Progenitor cell of endocrine pancreas (in vitro differentiated cells): Measurements from ENCODE around the gene CLEC2L. TPM values are rescaled to one million over a fixed set of nuclear protein-coding genes. Genes with fewer than 3 reads are reported as not detected.

Source experiments
- DNase-seq: peaks from one replicate; pipeline ENCODE4 v3.0.0; 2021; ENCODE audit warnings: low spot score; ENCODE audit not compliant: unreplicated experiment
- H3K27ac Mint-ChIP-seq: 2 replicates; pipeline ENCODE4 v1.8.0; 2021; ENCODE audit warnings: mild to moderate bottlenecking, moderate library complexity, mixed read lengths
- H3K27me3 Mint-ChIP-seq: 2 replicates; pipeline ENCODE4 v1.8.0; 2021; ENCODE audit warnings: mixed read lengths
- H3K36me3 Mint-ChIP-seq: 2 replicates; pipeline ENCODE4 v1.8.0; 2022; ENCODE audit warnings: mixed read lengths; ENCODE audit not compliant: insufficient read depth
- H3K4me1 Mint-ChIP-seq: 2 replicates; pipeline ENCODE4 v1.8.0; 2021; ENCODE audit warnings: low read depth, mixed read lengths
- H3K4me3 Mint-ChIP-seq: 2 replicates; pipeline ENCODE4 v1.8.0; 2021; ENCODE audit warnings: low read depth, mild to moderate bottlenecking, moderate library complexity, mixed read lengths
- H3K9me3 Mint-ChIP-seq: 2 replicates; pipeline ENCODE4 v1.8.0; 2021; ENCODE audit warnings: low read depth, mixed read lengths
- total RNA-seq: library from RNA; stranded (reverse); gene quantifications from 2 replicates; pipeline ENCODE4 v1.2.1, GENCODE V29; 2021
- TF ChIP-seq, protein P1 (sequence below): fragments of 200-600 bp; sonication (generic); IDR thresholded peaks from one replicate; pipeline ENCODE4 v1.5.0; 2021; ENCODE audit warnings: antibody characterized with exemption, mild to moderate bottlenecking; ENCODE audit not compliant: unreplicated experiment

The CLEC2L gene
- total RNA-seq, 1 donor from 2014 or later: not detected

DNA sequence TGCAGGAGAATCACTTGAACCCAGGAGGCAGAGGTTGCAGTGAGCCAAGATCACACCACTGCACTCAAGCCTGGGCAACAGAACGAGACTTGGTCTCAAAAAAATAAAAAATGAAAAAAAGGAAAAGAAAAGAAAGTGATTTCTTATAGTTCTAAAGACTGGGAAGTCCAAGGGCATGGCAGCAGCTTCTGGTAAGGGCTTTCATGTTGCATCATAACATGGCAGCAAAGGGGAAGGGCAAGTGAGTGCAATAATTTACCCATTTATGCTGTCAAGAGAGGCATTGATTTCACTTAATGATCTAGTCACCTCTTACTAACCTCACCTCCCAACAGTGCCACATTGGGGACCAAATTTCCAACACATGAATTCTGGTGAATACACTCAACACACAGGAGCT lies 31.2 kb upstream of the CLEC2L start:
- no peaks in the 10 kb centered on the region for H3K9me3 Mint-ChIP-seq
- no peak overlapping the region for H3K4me3 Mint-ChIP-seq
- no peak overlapping the region for H3K27ac Mint-ChIP-seq

GRCh38 chr7:139494835-139495579 lies 28.5 kb upstream of the CLEC2L start:
- Mint-ChIP-seq H3K36me3 (no peaks in the 10 kb centered on the region), H3K4me1 (peaks cover 3% of the 10 kb centered on the region), H3K27ac (no peak overlapping the region), H3K4me3 (no peak overlapping the region), H3K27me3 (peaks cover 43% of the 10 kb centered on the region), H3K9me3 (no peaks in the 10 kb centered on the region)
- TF ChIP-seq, protein P1, sequence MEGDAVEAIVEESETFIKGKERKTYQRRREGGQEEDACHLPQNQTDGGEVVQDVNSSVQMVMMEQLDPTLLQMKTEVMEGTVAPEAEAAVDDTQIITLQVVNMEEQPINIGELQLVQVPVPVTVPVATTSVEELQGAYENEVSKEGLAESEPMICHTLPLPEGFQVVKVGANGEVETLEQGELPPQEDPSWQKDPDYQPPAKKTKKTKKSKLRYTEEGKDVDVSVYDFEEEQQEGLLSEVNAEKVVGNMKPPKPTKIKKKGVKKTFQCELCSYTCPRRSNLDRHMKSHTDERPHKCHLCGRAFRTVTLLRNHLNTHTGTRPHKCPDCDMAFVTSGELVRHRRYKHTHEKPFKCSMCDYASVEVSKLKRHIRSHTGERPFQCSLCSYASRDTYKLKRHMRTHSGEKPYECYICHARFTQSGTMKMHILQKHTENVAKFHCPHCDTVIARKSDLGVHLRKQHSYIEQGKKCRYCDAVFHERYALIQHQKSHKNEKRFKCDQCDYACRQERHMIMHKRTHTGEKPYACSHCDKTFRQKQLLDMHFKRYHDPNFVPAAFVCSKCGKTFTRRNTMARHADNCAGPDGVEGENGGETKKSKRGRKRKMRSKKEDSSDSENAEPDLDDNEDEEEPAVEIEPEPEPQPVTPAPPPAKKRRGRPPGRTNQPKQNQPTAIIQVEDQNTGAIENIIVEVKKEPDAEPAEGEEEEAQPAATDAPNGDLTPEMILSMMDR: no peak
- no peak for DNase-seq

More for the DNA sequence above, 31.2 kb upstream of the CLEC2L start:
- H3K36me3 Mint-ChIP-seq: no peaks in the 10 kb centered on the region
- TF ChIP-seq, protein P1: no peak
- no peak for DNase-seq
- H3K27me3 Mint-ChIP-seq: peaks cover 41% of the 10 kb centered on the region
- peaks cover 2% of the 10 kb centered on the region for H3K4me1 Mint-ChIP-seq

DNA sequence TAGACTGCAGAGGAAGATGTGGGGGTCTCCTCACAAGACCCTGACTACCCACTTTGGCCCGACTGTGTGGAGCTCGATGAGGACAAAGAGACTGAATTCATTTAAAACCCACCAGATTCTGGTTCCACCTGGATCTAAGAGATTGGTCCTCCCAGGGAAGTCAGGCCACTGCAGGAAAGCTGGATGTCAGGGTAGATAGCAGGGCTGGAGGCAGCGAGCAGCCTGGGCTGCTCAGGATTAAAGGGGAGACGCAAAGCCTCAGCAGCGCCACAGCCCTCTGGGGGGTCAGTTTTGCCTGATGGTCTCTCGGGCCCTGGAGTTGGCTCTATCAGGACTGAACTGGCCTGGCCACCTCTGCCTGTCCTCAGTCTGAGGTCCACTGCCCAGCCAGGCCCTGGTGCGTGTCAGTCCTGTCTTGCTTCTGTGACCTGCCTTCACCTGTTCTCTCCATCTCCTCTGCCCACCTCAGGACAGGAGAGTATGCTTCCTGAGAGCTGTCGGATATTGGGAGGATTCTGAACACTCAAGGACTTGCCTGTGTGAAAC lies 27.8 kb upstream of the CLEC2L start:
- H3K27me3 Mint-ChIP-seq: peaks cover 43% of the 10 kb centered on the region
- peaks cover 3% of the 10 kb centered on the region for H3K4me1 Mint-ChIP-seq
- no peaks in the 10 kb centered on the region for H3K9me3 Mint-ChIP-seq
- no peak overlapping the region for H3K27ac Mint-ChIP-seq
- DNase-seq: no peak
- H3K4me3 Mint-ChIP-seq: no peak overlapping the region
- no peaks in the 10 kb centered on the region for H3K36me3 Mint-ChIP-seq
- TF ChIP-seq, protein P1: no peak

DNA sequence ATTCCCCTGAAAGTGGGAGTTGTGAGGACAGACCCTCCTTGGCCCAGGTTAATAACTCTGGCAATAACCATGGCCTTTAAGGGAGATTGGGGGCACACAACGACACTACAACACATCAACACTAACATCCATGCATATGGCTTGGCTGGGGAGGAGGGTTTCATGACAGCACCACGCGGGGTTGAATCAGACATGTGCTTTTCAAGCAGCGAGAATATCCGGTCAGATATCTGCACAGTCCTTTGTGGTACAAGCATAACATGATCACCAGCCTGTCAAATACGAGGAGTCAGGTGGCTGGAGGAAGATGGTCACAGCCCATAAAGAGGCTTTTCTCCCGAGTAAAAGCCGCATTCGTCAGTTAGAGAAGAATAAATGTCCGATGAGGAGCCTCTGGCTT lies 27.0 kb upstream of the CLEC2L start:
- Mint-ChIP-seq H3K27ac (no peak overlapping the region), H3K4me3 (no peak overlapping the region), H3K9me3 (no peaks in the 10 kb centered on the region), H3K27me3 (peaks cover 43% of the 10 kb centered on the region), H3K4me1 (peaks cover 3% of the 10 kb centered on the region), H3K36me3 (no peaks in the 10 kb centered on the region)
- no peak for DNase-seq
- TF ChIP-seq, protein P1: no peak

DNA sequence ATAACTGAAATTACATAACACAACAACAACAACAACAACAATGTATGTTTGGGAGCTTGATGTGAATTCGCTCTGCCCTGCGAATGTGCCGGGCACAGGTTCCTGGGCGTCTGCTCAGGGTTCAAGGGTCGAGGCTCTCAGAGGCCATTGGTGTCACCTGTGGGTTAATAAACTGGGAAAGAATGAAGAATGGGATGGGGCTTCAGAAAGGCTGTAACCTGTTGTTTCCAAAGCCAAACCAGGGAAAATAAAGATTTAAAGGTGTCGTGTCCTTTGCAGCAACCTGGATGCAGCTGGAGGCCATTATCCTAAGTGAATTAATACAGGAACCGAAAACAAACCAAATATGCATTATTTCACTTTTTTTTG lies 22.7 kb upstream of the CLEC2L start:
- H3K27me3 Mint-ChIP-seq: peaks cover 44% of the 10 kb centered on the region
- TF ChIP-seq, protein P1: no peak
- H3K9me3 Mint-ChIP-seq: no peaks in the 10 kb centered on the region
- no peak overlapping the region for H3K27ac Mint-ChIP-seq
- H3K4me1 Mint-ChIP-seq: peaks cover 4% of the 10 kb centered on the region
- H3K4me3 Mint-ChIP-seq: peak overlapping the region; percentile 72
- H3K36me3 Mint-ChIP-seq: no peaks in the 10 kb centered on the region
- no peak for DNase-seq
